Stimulated activated naive CD8-positive, alpha-beta T cell treated with anti-CD3 and anti-CD28 coated beads, Interleukin-15, Interleukin-2, amounts not matched to agents 100 U/mL and 50 U/mL, for 24 hours (primary cell): Measurements from ENCODE around the gene APOBEC4.
A peak's percentile ranks its signal among the peaks of the same experiment; 100 is the strongest.
"Not testable (repeated sequence)": the region's sequence is repeated elsewhere in the genome, so short reads cannot be mapped to it uniquely, and the experiment has no call there.

Experiments used
- ATAC-seq: fragments of 150-1000 bp; cut with Tn5 transposase; one replicate; pipeline ENCODE4 v1.10.0; 2021
- DNase-seq: peaks from one replicate; pipeline ENCODE4 v3.0.0; 2021

The APOBEC4 gene

GRCh38 chr1:183652547-183653461 lies at the start of gene APOBEC4:
Gene APOBEC4 (minus strand): TSS chr1:183653316. CDS start chr1:183648781, 4,535 bp downstream.
- DNase-seq = no peak
- no peak for ATAC-seq

- no peak for DNase-seq
Measured at GRCh38 chr1:183702813-183703198, 49.7 kb upstream of the APOBEC4 start.

GRCh38 chr1:183702087-183702812 lies 49.1 kb upstream of the APOBEC4 start:
- DNase-seq (no peak), ATAC-seq (no peak)

More at GRCh38 chr1:183702813-183703198, 49.7 kb upstream of the APOBEC4 start:
- ATAC-seq = no peak

GRCh38 chr1:183699616-183700160 lies 46.6 kb upstream of the APOBEC4 start:
- no peak for ATAC-seq
- no peak for DNase-seq

- DNase-seq (no peak), ATAC-seq (no peak)
Measured at GRCh38 chr1:183697814-183698590, 44.9 kb upstream of the APOBEC4 start.

- no peak for ATAC-seq
- DNase-seq = no peak
Measured at GRCh38 chr1:183696981-183697380, 43.9 kb upstream of the APOBEC4 start.

GRCh38 chr1:183694755-183695154 lies 41.6 kb upstream of the APOBEC4 start:
- DNase-seq (no peak), ATAC-seq (no peak)

GRCh38 chr1:183694066-183694465 lies 41.0 kb upstream of the APOBEC4 start:
- no peak for ATAC-seq
- no peak for DNase-seq

- DNase-seq (no peak), ATAC-seq (no peak)
Measured at GRCh38 chr1:183693521-183693920, 40.4 kb upstream of the APOBEC4 start.

GRCh38 chr1:183689762-183690204 lies 36.7 kb upstream of the APOBEC4 start:
- no peak for ATAC-seq
- peak; percentile 19 for DNase-seq

- DNase-seq = no peak
Measured at GRCh38 chr1:183688341-183689060, 35.4 kb upstream of the APOBEC4 start.

GRCh38 chr1:183687546-183688304 lies 34.6 kb upstream of the APOBEC4 start:
- ATAC-seq (no peak), DNase-seq (no peak)

More at GRCh38 chr1:183688341-183689060, 35.4 kb upstream of the APOBEC4 start:
- ATAC-seq = no peak

GRCh38 chr1:183686229-183686628 lies 33.1 kb upstream of the APOBEC4 start:
- ATAC-seq (no peak), DNase-seq (no peak)

- ATAC-seq (no peak), DNase-seq (no peak)
Measured at GRCh38 chr1:183685112-183685713, 32.1 kb upstream of the APOBEC4 start.

- ATAC-seq, DNase-seq: not testable (repeated sequence)
Measured at GRCh38 chr1:183679363-183679762, 26.2 kb upstream of the APOBEC4 start.

GRCh38 chr1:183678819-183679218 lies 25.7 kb upstream of the APOBEC4 start:
- DNase-seq = no peak
- ATAC-seq = no peak

- no peak for DNase-seq
- ATAC-seq = no peak
Measured at GRCh38 chr1:183676586-183677189, 23.6 kb upstream of the APOBEC4 start.

- DNase-seq (no peak), ATAC-seq (no peak)
Measured at GRCh38 chr1:183675883-183676585, 22.9 kb upstream of the APOBEC4 start.

- ATAC-seq (no peak), DNase-seq (no peak)
Measured at GRCh38 chr1:183675381-183675780, 22.3 kb upstream of the APOBEC4 start.
